GM11168 (cell line): Measurements from ENCODE around the gene KRTAP10-8.
"Not testable (repeated sequence)": the region's sequence is repeated elsewhere in the genome, so short reads cannot be mapped to it uniquely, and the experiment has no call there.

Experiments used
- in situ Hi-C: fragments of 300-500 bp; cut with MboI; formaldehyde crosslinking; loops from one replicate; pipeline ENCODE4 v1.12.0; 2022; ENCODE audit warnings: low sequenced_read_pairs; ENCODE audit not compliant: unreplicated experiment

KRTAP10-8 gene

GRCh38 chr21:44615911-44616590, 4.2 kb downstream of the KRTAP10-8 start:
- in situ Hi-C loops, result no loop called here

DNA sequence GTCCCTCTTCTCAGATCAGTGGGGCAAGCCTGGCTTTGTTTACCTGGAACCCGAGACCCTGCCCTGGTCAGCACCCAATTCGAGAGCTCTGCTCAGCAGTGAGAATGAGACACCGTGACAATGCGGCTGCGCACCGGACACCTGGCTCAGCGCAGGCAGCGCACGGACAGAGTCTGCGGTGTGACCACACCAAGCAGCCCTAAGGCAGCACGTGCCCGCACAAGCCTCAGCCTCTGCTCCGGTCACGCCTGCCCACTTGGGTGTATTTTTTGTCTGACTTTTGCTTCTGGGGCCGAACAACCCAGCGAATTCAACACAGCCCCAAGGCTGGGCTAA, 4.7 kb downstream of the KRTAP10-8 start:
- in situ Hi-C loops, result no loop called here

GRCh38 chr21:44617071-44617501, 5.2 kb downstream of the KRTAP10-8 start:
- in situ Hi-C loops, result no loop called here

DNA sequence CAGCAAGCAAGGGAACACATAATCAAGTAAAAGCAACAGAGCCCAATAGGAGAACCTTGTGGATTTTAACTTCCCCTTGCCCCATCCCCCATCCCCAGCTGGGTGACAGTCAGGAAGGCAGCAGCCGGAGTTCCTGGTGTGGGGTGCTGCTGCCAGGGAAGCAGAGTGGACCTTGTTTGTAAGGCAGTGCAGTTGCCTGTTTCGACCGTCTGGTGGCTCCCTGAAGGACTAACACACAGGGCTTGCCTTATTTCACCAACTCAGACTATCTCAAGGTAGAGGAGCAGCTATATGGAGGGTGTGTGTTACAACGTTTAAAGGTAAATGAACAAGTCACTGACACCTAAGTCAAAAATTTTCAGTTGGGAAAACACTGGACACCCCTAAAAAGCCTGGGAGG, 6.6 kb downstream of the KRTAP10-8 start:
- in situ Hi-C loops, result no loop called here

DNA sequence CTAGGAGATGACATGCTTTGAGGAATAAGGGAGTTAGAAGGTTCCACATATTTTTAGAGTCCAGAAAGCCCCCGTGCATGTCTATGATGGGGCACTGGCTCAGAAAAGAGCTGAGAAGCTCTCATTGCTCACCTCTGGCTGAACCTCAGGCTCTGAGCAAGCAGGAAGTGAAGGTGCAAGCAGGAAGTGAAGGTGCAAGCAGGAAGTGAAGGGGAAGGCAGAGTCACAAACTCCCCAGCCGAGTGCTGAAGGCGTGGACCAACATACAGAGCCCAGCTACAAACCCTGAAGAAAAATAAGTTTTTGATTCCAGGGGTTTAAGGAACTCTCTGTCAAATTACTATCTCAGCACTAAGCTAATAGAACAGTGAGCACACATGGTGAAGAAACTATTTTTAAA, 7.0 kb downstream of the KRTAP10-8 start:
- in situ Hi-C loops, result no loop called here

DNA sequence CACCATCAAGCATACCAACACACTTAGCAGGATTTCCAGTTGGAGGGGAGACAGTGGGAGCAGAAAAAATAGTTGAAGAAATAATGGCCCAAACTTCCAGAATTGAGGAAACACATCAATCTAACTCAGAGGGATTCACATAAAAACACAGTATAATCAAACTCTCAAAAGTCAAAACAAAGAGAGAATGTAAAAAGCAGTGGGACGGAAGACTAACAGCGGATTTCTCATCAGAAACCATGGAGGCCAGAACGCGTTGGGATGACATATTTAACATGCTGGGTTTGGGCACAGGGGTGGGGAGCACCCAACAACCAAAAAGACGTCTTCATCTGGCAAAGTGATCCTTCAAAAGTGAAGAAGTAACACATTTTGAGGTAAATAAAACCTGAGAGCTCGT, 8.0 kb downstream of the KRTAP10-8 start:
- in situ Hi-C loops, result no loop called here

- in situ Hi-C loops, result no loop called here
Observed at GRCh38 chr21:44623575-44623974, 11.7 kb downstream of the KRTAP10-8 start.

DNA sequence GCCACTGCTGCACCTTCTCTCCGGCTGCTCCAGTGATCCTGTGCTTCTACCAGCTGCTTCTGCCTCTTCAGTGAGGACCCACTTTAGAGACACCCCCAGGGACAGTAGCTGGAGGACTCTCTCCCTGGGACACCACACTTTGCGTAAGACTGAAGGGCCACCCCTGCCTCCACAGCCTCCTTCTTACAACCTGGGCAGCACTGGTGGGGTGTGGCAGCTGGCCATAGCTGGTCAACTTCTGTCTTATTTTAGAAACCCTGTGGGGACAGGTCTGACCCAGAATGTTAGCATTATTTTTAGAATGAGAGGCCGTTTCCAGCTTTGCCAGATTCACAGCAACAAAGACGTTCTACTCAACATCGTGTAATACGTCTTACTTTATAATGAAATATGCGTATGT, 13.9 kb downstream of the KRTAP10-8 start:
- in situ Hi-C loops, result loop anchor here (5.0 kb wide), 1 partner anchor 73 kb away; the partner anchor contains the start of gene KRTAP10-2

DNA sequence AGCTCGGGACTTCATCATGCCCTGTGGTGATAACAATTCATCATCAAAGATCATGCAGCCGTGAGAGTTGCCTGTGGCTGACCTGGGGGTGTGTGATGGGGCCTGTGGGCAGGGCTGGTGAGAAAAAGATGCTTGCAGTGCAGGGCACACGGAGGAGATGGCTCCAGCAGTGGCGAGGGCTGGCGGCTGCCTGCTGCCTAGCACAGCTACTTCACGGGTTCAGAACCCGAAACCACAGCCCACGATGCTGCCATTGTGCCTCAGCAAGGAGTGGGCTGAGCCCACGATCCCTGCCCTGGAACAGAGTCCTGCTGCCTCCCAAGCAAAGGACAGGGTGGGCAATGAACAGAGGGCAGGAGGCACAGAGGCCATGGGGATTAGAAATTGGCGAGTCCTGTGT, 14.4 kb downstream of the KRTAP10-8 start:
- in situ Hi-C loops, result loop anchor here (5.0 kb wide), 1 partner anchor 74 kb away; the partner anchor contains the start of gene KRTAP10-2

DNA sequence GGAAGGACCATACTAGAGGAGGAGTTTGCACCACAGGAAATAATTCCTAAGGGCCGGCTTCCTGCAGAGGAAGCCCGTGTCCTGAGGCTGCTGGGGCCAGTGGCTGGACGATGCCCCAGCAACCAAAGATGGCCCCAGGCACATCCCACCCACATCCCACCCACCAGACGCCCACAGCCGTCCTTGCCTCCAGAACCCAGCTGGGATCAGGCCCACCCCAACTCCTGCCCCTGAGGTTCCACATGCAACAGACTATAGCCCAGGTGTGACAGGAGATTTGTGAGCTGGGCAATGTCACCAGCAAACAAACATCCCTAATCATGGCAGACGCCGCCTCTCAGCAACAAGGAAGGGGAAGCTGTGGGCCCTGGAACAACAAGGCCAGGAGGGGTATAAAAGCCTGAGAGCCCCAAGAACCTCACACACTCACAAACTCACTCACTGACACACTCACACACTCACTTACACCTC, 14.8 kb downstream of the KRTAP10-8 start, which contains the start of gene KRTAP10-9:
Gene KRTAP10-9, plus strand, starts transcription at position 421 of the 471 bp plus-strand sequence. CDS start 79 bp downstream, outside the sequence.
- in situ Hi-C loops, result loop anchor here (5.0 kb wide), 1 partner anchor 74 kb away; the partner anchor contains the start of gene KRTAP10-2

DNA sequence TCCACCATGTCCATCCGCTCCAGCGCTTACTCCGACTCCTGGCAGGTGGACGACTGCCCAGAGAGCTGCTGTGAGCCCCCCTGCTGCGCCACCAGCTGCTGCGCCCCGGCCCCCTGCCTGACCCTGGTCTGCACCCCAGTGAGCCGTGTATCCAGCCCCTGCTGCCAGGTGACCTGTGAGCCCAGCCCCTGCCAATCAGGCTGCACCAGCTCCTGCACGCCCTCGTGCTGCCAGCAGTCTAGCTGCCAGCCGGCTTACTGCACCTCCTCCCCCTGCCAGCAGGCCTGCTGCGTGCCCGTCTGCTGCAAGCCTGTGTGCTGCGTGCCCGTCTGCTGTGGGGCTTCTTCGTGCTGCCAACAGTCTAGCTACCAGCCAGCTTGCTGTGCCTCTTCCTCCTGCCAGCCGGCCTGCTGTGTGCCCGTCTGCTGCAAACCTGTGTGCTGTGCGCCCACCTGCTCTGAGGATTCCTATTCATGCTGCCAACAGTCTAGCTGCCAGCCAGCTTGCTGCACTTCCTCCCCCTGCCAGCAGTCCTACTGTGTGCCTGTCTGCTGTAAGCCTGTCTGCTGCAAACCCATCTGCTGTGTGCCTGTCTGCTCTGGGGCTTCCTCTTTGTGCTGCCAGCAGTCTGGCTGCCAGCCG, 15.4 kb downstream of the KRTAP10-8 start:
- in situ Hi-C loops, result loop anchor here (5.0 kb wide), 1 partner anchor 75 kb away; the partner anchor contains the start of gene KRTAP10-2

DNA sequence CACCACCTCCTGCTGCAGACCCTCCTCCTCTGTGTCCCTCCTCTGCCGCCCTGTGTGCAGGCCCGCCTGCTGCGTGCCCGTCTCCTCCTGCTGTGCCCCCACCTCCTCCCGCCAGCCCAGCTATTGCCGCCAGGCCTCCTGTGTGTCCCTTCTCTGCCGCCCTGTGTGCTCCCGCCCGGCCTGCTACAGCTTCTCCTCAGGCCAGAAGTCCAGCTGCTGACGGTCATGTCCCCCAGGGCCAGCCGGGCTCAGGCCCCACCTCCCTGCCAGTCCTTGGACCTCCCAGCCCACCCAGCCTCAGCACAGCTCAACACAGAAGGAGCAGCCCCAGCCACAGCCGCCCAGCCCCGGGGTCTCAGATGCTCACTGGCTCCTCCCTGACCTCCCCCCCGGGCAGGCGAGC, 16.0 kb downstream of the KRTAP10-8 start:
- in situ Hi-C loops, result loop anchor here (5.0 kb wide), 1 partner anchor 76 kb away; the partner anchor contains the start of gene KRTAP10-2

DNA sequence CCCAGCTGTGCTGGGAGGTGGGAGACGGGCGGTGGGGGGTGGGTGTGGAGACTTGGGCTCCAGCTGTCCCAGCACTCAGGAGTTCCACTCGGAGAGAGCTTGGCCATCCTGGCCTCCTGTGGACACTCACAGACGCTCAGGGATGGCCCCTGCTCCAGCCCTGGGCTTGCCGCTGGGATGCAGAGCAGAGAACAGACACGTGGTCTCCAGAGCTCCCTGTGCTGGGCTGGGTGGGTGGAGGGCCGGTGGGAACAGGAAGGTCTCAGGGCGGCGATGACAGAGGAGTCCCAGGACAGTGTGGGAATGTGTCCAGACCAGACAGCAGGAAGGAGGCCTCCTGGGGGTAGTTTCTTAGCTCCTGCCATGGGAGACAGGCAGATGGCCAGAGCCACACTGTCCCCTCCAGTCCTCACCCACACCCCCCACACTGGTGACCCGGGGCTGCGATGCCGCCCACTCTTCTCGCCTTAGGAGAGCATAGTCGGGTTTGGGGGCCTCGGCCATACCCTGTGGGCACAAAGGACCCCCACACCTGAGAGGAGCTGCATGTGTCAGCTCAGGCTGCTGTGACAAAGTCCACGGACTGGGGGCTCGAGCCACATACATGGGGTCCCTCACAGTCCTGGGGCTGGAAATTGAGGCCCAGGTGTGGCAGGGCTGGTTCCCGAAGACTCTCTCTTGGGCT, 17.0 kb downstream of the KRTAP10-8 start:
- in situ Hi-C loops, result loop anchor here (5.0 kb wide), 1 partner anchor 77 kb away; the partner anchor contains the start of gene KRTAP10-2

- in situ Hi-C loops, result no loop called here
Observed at GRCh38 chr21:44630440-44630839, 18.6 kb downstream of the KRTAP10-8 start.

- in situ Hi-C loops, result no loop called here
Observed at GRCh38 chr21:44632067-44632466, 20.2 kb downstream of the KRTAP10-8 start.

GRCh38 chr21:44636209-44637017, 24.5 kb downstream of the KRTAP10-8 start:
- in situ Hi-C loops, result no loop called here

GRCh38 chr21:44637018-44637850, 25.4 kb downstream of the KRTAP10-8 start, which contains the start of gene KRTAP10-10:
Gene KRTAP10-10, plus strand, starts transcription at chr21:44637356. Its CDS starts 62 bp downstream, at chr21:44637418.
- in situ Hi-C loops, result no loop called here

DNA sequence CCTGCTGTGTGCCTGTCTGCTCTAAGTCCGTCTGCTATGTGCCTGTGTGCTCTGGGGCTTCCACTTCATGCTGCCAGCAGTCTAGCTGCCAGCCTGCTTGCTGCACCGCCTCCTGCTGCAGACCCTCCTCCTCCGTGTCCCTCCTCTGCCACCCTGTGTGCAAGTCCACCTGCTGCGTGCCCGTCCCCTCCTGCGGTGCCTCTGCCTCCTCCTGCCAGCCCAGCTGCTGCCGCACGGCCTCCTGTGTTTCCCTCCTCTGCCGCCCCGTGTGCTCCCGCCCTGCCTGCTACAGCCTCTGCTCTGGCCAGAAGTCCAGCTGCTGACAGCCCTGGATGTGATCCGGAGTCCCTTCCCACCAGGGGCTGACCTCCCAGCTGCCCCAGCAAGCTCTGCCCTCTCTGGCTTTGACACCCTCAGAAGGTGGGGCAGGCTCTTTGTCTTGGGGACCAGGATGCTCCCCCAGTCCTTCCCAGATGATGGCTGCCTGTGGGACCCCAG, 26.0 kb downstream of the KRTAP10-8 start:
- in situ Hi-C loops, result not testable (repeated sequence)
